Adrenal gland (tissue), 12 donors: Measurements from ENCODE around the gene ZDHHC20. TPM values are rescaled to one million over a fixed set of nuclear protein-coding genes. Genes with fewer than 3 reads are reported as not detected.

ENCODE experiments used
- DNase-seq, 7 donors: peaks; one replicate each; pipeline ENCODE4 v3.0.0-alpha.2; 2019 to 2020
- H3K27ac ChIP-seq, 5 donors: fragments of 200-600 bp; sonication (generic) in 4 of 5; 1 replicate in 3 of 5; 2 replicates in 2 of 5; pipeline versions ENCODE4 v1.5.1 to v1.8.0; 2016 to 2020; ENCODE audit warnings: mild to moderate bottlenecking in 1 of 5
- H3K27me3 ChIP-seq: fragments of 200-600 bp; 2 replicates; pipeline ENCODE4 v1.8.0; 2021
- H3K36me3 ChIP-seq, 2 donors: fragments of 200-600 bp; replicated peaks in 1 of 2; 1 replicate in 1 of 2; 2 replicates in 1 of 2; pipeline versions ENCODE4 v1.5.1 to v1.8.0; 2018 to 2022
- H3K4me1 ChIP-seq, 2 donors: fragments of 200-600 bp; replicated peaks in 1 of 2; 1 replicate in 1 of 2; 2 replicates in 1 of 2; pipeline versions ENCODE4 v1.5.1 to v1.8.0; 2018 to 2021
- H3K4me3 ChIP-seq, 4 donors: fragments of 200-600 bp; sonication (generic) in 3 of 4; one replicate each; pipeline ENCODE4 v1.5.1; 2016 to 2018
- H3K9me3 ChIP-seq, 3 donors: fragments of 200-600 bp; sonication (generic) in 1 of 3; replicated peaks in 1 of 3; 1 replicate in 2 of 3; 2 replicates in 1 of 3; pipeline versions ENCODE4 v1.5.1 to v1.8.0; 2016 to 2021
- POLR2A ChIP-seq, 2 donors: fragments of 450-650 bp; IDR thresholded peaks; one replicate each; pipeline ENCODE4 v1.6.1; 2017; ENCODE audit warnings: antibody characterized with exemption in 2 of 2, mild to moderate bottlenecking in 2 of 2, moderate library complexity in 1 of 2
- WGBS, 4 donors: extraction: QIAGEN DNeasy Blood & Tissue Kit in 2 of 4; methylation state at CpG; one replicate each; pipeline versions ENCODE4 v1.1.5 to v1.1.7; 2013 to 2017; 5-methylcytosine and 5-hydroxymethylcytosine counted together
- intact Hi-C, 2 donors: fragments of 100-400 bp; cut with DNase I; formaldehyde crosslinking; loops; one replicate each; pipeline versions ENCODE4 v1.14.1 to v1.15.0; 2022 to 2023
- polyA plus RNA-seq, 3 donors: library from polyadenylated mRNA; stranded (reverse); fragments of 200-250 nt in 2 of 3; fragments of 350-450 nt in 1 of 3; fragmentation: Illumina TruSeq in 1 of 3; extraction: RNeasy Lipid Tissue Mini Kit (QIAGEN cat#74804) in 1 of 3; gene quantifications; one replicate each; pipeline ENCODE4 v1.2.3, GENCODE V29; 2013 to 2014
- total RNA-seq, 9 donors: library from RNA; depleted of rRNA in 4 of 9; stranded (reverse); fragments of >200 nt in 4 of 9; fragments of 120-200 nt in 1 of 9; fragmentation: NEBNext Ultra II Directional in 1 of 9; extraction: Animal tissue kit (Norgen Biotek cat#: 25700) in 1 of 9; gene quantifications; one replicate each; pipeline versions ENCODE4 v1.1.0 to v1.2.4, GENCODE V29; 2013 to 2023
- TF ChIP-seq, protein P1 (sequence below), 6 experiments: fragments of 450-650 bp in 4 of 6; fragments of 200-600 bp in 2 of 6; sonication (generic) in 1 of 6; IDR thresholded peaks; 1 replicate in 5 of 6; 2 replicates in 1 of 6; pipeline versions ENCODE4 v1.5.1 to v1.8.0; 2016 to 2021; ENCODE audit warnings: antibody characterized with exemption in 6 of 6, mild to moderate bottlenecking in 2 of 6, moderate library complexity in 1 of 6
- donor health status: healthy with polysubstance abuse.
- donor health status: Bipolar disorder and iron deficiency.
- donor health status: DM: yes; HTN: yes; CAD: no.
- donor health status: DM: no; HTN: no; CAD: no.
- donor health status: DM: no; HTN: no; CAD: no.
- donor health status: DM: yes; HTN: yes; CAD: no.

ZDHHC20 gene
- total and polyA plus RNA-seq, 12 donors: 7.0 to 93.0 (median 41.2) TPM

DNA sequence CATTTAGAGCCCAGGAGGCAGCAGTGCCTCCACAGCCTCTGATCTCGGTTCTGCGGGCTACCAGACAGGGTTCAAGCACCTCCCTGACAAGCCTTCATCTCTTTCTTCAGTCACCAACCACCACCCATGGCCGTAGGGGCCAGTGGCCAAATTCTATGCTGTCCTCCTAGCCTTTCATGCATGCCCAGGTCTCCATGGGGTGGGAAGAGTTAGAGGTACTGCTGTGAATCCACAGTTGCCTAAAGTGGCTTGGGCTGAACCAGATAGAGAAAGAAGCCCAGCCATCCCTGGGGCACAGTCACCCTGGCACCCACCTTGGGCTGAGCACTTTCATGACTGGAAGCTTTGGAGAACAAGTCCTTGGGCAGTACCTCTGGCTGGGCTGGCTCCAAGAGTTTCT lies 97.4 kb downstream of the ZDHHC20 start:
- H3K4me1 ChIP-seq: no peaks in the 10 kb centered on the region
- no peaks in the 10 kb centered on the region for H3K27me3 ChIP-seq
- H3K27ac ChIP-seq: no peak overlapping the region
- H3K36me3 ChIP-seq: no peaks in the 10 kb centered on the region
- intact Hi-C loops: no loop called here
- DNase-seq: no peak
- no peak for TF ChIP-seq POLR2A (IDR thresholded peaks at IDR 0.05)
- TF ChIP-seq, protein P1, sequence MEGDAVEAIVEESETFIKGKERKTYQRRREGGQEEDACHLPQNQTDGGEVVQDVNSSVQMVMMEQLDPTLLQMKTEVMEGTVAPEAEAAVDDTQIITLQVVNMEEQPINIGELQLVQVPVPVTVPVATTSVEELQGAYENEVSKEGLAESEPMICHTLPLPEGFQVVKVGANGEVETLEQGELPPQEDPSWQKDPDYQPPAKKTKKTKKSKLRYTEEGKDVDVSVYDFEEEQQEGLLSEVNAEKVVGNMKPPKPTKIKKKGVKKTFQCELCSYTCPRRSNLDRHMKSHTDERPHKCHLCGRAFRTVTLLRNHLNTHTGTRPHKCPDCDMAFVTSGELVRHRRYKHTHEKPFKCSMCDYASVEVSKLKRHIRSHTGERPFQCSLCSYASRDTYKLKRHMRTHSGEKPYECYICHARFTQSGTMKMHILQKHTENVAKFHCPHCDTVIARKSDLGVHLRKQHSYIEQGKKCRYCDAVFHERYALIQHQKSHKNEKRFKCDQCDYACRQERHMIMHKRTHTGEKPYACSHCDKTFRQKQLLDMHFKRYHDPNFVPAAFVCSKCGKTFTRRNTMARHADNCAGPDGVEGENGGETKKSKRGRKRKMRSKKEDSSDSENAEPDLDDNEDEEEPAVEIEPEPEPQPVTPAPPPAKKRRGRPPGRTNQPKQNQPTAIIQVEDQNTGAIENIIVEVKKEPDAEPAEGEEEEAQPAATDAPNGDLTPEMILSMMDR (IDR thresholded peaks at IDR 0.05): no peak
- no peaks in the 10 kb centered on the region for H3K9me3 ChIP-seq
- no peak overlapping the region for H3K4me3 ChIP-seq
- WGBS, 4 donors: 67 to 88% (median 83%) methylated on average over 2 to 3 of the region's 3 CpGs; no CpG with 5 or more reads in 1 of the 4 donors

DNA sequence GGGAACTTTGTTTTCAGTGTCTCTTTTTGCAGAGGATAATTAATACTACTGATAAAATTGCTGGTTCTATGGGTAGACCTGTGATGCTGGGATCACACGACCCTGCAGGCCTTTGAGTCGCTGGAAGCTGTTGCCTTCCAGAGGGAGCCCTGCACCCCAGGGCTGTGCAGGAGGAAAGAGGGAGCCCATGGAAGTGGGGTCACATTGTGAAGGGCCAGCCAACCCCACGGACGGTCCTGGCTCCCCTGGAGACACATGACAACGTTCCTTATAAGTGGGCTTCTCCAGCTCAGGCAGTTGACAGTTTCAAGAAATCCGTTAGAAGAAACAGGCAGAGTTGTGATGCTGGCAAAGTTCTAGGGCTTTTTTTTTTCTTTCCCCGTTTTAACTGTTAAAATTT lies 98.0 kb downstream of the ZDHHC20 start:
- 70 to 90% (median 79%) methylated on average over 7 of the region's 7 CpGs for WGBS, 4 donors
- Histone ChIP-seq H3K9me3 (no peaks in the 10 kb centered on the region), H3K36me3 (no peaks in the 10 kb centered on the region), H3K4me3 (no peak overlapping the region), H3K27me3 (no peaks in the 10 kb centered on the region), H3K27ac (no peak overlapping the region), H3K4me1 (no peaks in the 10 kb centered on the region)
- DNase-seq: no peak
- intact Hi-C loops: no loop called here
- TF ChIP-seq POLR2A (IDR thresholded peaks at IDR 0.05): no peak
- TF ChIP-seq, protein P1 (IDR thresholded peaks at IDR 0.05): no peak

DNA sequence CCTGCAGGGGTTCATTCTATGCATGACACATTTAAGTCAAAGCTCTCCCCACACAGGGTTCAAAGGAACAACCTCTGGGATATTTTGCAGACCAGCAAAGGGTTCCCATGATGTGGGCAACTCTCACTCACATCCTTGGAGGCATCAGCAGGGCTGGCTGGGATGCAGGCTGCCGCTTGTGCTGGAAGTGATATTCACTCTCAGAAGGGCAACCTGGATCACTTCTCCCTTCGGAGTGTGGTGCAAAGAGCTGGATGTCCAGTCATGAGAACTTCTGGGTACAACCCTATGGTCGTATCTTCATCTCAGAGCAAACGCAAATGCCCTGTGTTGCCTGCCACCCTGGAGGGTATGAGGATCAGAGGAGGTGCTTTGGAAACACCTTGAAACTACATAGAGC lies 98.6 kb downstream of the ZDHHC20 start:
- no peak for DNase-seq
- no peak overlapping the region for H3K4me3 ChIP-seq
- H3K36me3 ChIP-seq: no peaks in the 10 kb centered on the region
- intact Hi-C loops: no loop called here
- no peaks in the 10 kb centered on the region for H3K4me1 ChIP-seq
- no peaks in the 10 kb centered on the region for H3K9me3 ChIP-seq
- H3K27ac ChIP-seq: no peak overlapping the region
- TF ChIP-seq POLR2A (IDR thresholded peaks at IDR 0.05): no peak
- TF ChIP-seq, protein P1 (IDR thresholded peaks at IDR 0.05): no peak
- no peaks in the 10 kb centered on the region for H3K27me3 ChIP-seq
- 74 to 91% (median 79%) methylated on average over 3 to 4 of the region's 4 CpGs for WGBS, 4 donors

DNA sequence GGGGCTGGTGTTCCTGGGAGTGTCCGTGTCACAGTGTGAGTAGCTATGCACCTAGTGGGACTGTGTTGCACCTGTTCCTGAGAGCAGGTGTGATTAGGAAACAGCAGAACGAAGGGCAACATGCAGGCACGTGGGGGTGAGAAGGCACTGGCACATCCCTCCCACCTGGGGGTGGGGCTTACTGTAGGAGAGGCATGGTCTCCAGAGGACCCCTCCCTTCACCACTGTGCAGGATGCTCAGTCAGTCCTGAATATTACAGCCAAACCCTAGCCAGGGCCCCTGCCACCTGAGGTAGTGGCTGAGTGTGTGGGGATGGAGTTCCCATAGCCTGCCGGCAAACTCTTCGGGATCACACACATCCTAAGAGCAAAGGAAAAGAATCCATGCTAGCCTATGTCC lies 99.2 kb downstream of the ZDHHC20 start:
- no peaks in the 10 kb centered on the region for H3K9me3 ChIP-seq
- intact Hi-C loops: no loop called here
- no peak for DNase-seq
- WGBS, 4 donors: 74 to 94% (median 81%) methylated on average over 4 to 5 of the region's 5 CpGs
- no peaks in the 10 kb centered on the region for H3K36me3 ChIP-seq
- no peaks in the 10 kb centered on the region for H3K27me3 ChIP-seq
- H3K27ac ChIP-seq: no peak overlapping the region
- H3K4me3 ChIP-seq: no peak overlapping the region
- no peak for TF ChIP-seq POLR2A (IDR thresholded peaks at IDR 0.05)
- TF ChIP-seq, protein P1 (IDR thresholded peaks at IDR 0.05): no peak
- H3K4me1 ChIP-seq: no peaks in the 10 kb centered on the region
